GM23248 (cell line): Measurements from ENCODE around the gene USP24.

Experiments
- EZH2 ChIP-seq: fragments of 200-600 bp; sonication (generic); IDR thresholded peaks from 2 replicates; pipeline ENCODE4 v1.6.1; 2018; ENCODE audit warnings: antibody characterized with exemption, mild to moderate bottlenecking; ENCODE audit not compliant: insufficient read depth, poor library complexity, severe bottlenecking
- EZH2phosphoT487 ChIP-seq: fragments of 200-600 bp; sonication (generic); IDR thresholded peaks from 2 replicates; pipeline ENCODE4 v1.6.1; 2018; ENCODE audit warnings: antibody characterized with exemption, moderate library complexity, mild to moderate bottlenecking, low read depth; ENCODE audit not compliant: insufficient read depth

GRCh38 chr1:55239548-55239947, 24.4 kb upstream of the USP24 start:
- no peak for TF ChIP-seq EZH2
- no peak for TF ChIP-seq EZH2phosphoT487
